IPS-NIHi7 (cell line): ENCODE measurements around the gene DNAH8.
"Not testable (repeated sequence)": the region's sequence is repeated elsewhere in the genome, so short reads cannot be mapped to it uniquely, and the experiment has no call there.

Source experiments
- DNase-seq: peaks from one replicate; pipeline ENCODE4 v3.0.0; 2012; ENCODE audit warnings: mixed read lengths; ENCODE audit errors: extremely low spot score

Gene DNAH8

DNA sequence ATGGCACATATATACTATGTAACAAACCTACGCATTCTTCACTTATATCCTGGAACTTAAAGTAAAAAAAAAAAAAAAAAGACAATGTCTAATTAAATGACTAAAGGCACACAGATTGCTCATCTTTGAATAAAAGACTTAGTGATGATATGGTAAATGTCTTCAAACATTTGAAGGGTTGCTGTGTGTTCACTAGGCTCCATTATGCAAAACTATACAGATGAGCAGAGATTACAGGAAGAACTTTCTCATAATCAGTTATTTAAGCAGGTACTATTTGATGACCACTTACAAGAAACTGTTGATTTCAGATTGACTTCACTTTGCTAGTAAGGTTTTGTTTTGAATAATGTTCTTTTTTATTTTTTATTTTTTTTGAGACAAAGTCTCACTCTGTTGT lies 34.4 kb downstream of the DNAH8 start:
- DNase-seq, result no peak

DNA sequence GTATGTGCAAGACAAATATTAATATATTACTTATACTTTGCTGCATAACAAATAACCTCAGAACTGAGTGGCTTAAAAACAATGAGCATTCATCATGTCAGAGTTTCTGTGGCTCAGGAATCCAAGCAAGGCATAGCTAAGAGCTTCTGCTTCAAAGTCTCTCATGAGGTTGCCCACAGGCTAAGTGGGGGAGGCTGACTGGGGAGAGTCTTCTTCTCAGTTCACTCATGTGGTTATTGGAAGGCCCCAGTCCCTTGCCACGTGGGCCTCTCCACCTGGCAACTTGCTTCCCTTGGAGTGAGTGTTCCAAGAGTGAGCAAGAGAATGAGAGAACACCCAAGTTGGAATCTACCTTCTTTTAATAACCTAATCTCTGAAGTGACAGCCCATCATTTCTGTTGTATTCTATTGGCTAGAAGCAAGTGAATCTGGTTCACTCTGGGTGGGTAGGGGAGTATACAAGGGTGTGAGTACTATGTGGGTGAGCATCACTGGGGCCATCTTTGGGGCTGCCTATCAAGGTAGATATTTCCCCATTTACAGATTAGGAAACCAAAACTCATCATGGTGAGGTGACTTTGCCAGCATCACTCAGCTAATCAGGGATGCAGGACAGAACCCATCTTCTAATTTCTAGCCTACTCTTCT lies 36.0 kb downstream of the DNAH8 start:
- no peak for DNase-seq

DNA sequence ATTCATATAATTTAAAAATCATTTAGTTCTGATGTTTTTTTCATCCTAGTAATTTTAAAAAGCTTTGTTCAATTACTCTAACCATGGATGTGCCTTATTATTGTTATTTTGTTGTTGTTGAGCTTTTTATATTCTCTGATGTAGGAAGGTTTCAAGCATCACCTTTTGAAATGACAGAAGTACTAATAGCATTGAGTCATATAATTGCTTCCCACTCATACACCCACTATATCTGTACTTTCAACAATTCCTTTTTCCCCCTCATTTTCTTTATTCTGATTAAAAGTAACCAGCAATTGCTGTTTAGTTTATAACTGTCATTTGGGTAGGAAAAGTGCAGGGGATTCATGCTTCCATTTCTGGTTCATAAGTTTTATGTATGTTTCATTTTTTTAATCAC lies 38.6 kb downstream of the DNAH8 start:
- no peak for DNase-seq

DNA sequence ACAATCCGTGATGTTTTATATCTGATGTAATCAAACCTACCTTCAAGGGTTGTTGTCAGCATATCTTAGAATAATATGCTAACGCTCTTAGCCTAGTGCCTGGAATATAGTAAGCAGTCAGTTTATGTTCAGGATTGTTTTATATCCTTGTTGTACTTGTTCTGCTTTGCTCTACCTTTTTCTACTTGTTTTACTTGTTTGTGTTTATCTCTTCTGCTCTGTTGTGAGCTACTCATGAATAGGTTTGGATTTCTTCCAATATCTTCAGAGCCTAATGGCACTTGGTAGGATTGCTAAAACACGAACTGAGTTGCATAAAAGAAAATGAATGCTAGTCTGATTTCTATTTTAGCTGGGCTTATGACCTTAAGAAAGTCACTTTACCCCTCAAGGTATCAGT lies 40.1 kb downstream of the DNAH8 start:
- no peak for DNase-seq

DNA sequence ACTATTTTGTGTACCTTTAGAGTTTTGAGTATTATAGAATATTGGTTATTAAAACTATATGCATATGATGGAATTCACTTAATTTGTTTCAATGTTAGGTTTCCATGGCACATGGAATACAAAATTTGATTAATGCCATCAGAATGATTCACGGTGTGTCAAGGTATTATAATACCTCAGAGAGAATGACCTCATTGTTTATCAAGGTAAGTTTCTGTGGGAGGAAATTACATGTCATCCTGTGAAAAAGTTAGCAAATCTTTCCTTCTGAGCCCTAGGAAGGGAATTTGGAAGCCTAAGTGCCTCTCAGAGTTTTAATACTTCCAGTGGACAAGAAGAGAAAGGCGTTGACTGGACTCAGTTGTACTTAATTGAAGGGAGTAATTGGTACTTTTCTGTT lies 40.8 kb downstream of the DNAH8 start:
- no peak for DNase-seq

DNA sequence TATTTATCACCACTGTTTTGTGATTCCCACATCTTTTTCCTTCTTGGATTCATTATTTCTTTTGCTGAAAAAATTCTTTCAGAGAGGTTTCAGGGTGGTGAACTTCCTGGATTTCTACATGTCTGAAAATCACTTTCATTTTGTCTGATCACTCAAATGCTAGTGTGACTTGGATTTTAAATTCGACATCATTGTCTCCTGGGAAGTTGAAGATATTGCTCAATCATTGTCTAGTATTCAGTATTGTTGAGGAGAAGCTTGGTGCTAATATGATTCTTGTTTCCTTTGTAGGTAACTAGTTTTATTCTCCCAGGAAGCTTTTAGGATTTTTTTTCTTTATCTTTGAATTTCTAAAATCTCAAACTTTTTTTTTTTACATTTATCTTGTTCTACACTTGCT lies 45.0 kb downstream of the DNAH8 start:
- DNase-seq, result no peak

DNA sequence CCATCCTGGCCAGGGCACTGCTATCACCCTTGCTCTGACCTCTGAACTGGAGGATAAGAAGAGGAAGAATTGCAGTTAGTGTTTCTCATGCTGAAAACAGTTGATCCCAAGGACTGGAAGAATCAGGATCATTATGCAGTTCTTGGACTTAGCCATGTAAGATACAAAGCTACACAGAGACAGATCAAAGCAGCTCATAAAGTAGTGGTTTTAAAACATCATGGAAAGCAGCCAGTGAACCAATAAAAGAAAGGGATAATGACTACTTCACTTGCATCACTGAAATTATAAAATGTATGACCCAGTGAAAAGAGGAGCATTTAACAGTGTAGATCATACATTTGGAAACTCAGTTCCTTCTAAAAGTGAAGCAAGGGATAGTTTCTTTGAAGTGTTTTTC lies 47.7 kb downstream of the DNAH8 start:
- DNase-seq, result no peak

DNA sequence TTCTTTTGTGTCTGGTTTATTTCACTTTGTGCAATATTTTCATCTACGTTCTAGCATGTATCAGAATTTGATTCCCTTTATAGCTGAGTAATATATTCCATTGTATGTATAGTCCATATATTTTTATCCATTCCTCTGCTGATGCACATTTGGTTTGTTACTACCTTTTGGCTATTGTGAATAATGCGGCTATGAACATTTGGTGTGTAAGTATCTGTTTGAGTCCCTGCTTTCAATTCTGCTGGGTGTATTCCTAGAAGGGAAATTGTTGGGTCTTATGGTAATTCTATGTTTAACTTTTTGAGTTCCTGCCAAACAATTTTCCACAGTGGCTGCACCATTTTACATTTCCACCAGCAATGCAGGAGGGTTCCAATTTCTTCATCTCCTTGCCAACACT lies 52.4 kb downstream of the DNAH8 start:
- DNase-seq, result no peak

DNA sequence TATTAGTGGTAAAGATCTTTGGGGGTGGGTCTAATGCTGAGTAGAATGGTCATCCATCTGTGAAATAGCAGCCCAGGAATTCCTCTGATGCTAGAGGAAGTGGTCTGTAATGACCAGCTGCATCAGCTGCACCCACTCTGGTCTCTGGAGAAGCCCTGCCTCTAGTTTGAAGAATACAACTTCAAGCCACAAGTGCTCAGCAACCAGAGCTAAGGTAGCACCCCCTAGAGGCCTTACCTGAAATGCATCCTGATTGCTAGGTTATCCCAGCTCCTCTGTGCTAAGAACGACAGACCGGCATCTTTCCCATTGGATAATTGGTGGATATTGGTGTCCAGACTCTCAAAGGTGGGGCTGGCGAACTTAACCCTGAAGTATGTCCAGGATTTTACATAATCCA lies 58.2 kb downstream of the DNAH8 start:
- peak; percentile 75 for DNase-seq

DNA sequence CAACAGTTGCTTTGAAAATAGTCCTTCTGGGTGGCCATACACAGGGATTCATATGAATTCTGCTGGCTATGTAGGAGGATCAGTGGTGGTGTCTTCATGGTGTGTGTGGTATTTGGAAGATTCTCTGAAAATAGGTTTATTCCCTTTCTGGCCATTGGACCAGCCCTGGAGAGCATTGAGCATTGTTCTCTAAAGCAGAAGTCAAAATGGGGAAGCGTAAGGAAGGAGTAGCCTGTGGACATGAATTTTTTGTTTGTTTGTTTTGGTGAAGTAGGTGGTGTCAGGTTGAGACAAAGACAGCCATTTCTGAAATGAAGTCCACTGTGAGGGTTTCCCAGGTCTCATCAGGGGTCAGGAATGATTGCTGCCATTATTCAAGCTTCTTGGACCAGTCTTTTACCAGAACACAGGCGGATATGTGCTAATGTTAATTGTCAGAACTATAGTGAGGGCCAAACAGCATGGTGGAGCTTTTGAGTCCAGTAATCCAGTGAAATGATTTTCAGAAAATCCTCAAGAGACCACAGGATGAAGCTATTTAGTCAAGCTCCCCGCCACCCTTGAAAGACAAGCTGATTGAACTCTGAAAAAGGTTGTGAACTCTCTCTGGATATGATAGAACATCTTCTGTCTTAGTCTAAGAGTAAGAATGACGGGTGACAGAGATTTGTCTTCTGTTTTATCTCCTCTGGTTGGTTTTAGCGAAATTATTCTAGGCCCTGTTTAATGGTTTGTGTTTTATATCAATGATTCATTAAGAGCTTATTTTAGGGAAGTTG lies 60.0 kb downstream of the DNAH8 start:
- DNase-seq, result no peak

DNA sequence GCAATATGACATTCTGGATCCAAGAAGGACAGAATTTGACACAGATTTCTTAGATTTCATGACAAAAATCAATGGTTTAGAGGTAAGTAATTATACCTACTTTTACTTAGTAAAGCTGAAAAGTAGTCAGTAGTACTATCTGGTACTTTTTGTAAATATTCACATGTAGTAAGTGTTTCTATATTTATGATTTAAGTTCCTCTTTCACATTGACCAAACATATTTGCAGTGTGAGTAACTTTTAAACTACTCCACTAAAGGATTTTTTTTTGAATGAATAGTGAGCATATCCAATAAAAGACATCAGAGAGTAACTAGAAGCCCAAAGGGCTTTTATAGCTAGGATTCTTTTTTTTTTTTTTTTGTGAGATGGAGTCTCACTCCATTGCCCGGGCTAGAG lies 60.8 kb downstream of the DNAH8 start:
- DNase-seq, result no peak

DNA sequence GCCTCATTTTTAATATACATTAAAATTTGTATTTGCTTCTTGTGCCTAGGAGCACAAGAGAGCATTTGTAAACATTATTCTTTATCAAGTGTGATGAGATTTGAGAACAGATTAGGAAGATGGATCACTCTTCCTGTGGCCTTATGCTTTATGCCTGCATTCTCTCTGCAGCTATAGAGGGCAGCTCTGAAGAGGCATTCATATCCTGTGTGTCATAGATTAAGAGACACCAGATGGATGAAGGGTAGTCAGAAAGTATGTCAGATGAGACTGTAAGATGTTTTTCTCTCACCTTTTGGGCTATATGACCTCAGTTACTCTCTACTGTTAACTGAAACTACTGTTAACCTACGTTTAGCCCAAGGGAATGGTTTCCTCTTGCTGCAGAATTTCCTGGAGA lies 61.4 kb downstream of the DNAH8 start:
- DNase-seq, result no peak

DNA sequence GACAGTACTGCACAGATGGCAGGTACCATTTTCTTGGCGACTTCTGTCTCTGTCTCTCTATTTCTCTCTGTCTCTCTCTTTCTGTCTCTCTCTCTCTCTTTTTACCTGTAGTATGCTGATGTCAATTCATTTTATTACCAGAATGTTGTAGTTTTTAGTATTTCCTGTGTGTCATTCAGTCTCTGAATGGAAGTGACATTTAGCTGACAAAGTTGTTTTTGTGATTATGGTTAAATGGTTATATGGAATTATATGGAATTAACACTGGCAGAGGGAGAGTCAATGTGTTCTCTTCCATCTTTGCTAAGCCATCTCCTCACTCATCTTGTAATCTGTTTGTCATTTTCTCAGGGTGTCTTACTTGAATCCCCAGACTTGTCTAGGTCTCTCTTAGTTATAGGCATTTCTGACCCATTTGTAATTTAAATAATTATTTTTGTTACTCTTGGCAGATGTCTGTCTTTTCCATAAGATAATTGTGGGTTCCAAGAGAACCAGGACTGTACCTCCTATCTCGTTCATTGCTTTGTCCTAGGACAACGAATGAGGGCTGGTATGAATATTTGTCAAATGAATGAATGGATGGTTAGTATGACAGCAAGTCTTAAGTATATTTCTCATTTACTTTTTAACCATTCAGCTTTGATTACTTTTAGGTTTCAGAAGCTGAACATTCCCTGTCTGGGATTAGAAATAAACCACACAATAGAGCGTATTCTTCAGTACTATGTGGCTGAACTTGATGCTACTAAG lies 64.4 kb downstream of the DNAH8 start:
- no peak for DNase-seq

DNA sequence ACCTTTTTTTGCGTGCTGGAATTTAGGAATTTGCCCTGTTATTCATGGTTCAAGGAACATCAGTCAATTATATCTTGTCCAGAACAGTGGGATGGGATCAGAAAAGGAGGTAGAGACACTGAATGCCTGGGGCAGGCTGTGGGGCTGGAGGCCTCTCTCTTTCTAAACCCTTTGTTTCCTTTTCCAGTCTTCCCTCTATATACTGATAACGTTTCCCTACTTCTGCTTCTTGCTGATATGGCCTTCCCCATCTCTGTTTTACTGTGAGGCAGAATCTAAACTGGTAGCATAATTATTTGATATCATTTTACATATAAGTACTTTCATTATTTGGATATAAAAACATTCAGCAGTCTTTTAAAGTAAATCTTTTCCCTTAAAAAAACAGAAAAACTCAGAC lies 67.5 kb downstream of the DNAH8 start:
- no peak for DNase-seq

DNA sequence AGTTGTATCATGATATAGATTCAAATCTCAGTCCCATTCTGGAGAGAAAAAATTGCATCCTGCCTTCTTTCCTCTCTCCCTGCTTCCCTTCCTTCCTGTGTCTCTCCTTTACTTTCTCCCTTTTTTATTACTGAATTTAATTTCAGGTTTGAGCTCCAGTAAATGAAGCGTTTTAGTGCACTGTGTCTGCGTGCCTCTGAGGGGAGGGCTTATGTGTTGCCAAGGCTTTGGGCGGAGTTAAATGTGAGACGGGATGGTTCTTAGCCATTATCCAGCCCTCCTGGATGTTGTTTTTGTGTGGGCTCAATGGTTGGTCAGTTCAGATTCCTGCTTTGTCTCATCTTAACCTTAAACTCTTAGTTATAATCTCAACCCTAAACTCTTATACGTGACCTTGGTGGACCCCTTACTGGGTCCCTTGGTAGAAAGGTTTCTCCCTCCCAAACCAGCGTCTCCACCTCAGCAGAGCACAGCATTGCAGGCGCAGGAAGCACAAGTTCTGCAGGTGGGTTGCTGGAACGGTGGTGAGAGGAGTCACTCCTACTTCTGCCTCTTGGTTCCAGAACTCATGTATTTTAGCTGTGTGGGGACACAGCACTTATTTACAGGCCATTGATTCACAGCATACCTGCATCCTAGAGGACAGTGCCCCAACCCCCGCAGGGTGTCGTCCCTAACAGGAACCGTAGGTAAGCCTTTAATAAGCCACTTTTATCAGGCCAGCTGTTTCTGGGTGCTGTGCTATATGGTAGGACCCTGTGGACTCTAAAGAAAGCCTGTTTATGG lies 68.5 kb downstream of the DNAH8 start:
- peak; percentile 38 for DNase-seq

DNA sequence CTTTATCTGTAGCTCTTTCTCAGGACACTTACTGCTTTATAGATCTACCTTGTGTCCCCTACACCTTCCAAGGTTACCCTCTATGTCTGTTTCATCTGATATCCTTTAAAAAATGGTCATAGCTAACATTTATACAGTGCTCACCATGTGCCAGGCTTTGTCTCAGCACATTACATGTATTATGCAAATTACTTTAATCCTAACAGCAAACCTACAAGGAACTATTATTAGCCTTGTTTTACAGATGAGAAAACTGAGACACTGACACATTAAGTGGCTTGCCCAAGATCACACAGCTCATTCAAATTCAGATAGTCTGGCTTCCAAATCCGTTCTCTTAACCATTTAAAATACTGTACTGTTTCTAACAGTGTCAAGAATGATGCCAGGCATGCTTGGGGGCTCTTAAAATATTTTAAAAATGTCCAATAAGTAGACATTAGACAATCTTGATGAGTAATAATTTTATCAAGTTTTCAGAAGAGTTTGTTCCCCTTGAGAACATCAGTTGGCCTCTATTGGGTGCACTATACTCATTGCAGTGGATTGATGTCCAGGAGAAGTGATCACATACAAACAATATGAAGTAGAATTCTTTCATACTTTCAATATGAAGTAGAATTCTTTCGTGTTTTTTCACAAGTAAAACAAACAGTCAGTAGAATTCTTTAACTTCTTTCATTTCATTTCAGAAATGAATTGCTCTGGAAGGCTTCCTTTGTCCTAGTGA lies 69.6 kb downstream of the DNAH8 start:
- DNase-seq, result no peak

DNA sequence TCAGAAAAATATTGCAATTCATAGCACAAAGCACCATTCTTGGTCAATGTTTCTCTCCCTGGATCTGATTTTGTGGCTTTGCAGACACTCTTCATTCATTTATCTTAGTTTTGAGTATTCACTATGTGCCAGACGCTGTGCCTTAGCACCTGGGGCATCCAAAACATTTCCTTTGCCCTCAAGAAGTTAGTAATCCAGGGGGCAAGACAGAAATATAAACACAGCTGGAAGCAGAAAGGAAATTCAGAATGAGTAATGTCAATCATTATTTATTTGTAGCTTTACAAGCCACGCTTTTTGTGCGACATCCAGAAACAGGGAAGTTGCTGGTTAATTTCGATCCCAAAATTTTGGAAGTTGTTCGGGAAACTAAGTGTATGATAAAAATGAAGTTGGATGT lies 71.4 kb downstream of the DNAH8 start:
- no peak for DNase-seq

DNA sequence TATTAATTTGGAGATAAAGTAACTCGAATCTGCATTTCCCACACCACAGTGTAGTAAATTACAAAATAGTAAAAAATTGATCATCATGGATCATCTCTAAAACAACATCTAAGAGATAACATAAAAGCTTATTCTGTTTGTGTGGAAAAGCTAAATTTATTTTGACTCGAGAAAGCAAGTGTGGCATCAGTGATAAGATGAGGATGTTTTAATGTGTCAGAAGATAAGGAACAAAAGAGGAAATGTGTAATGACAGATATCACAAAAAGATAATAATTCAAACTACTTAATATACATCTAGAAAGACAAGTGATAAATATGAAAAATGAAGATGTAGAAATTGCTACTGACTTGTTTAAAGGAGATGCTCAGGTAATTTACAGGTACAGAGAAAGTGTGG lies 74.1 kb downstream of the DNAH8 start:
- no peak for DNase-seq

DNA sequence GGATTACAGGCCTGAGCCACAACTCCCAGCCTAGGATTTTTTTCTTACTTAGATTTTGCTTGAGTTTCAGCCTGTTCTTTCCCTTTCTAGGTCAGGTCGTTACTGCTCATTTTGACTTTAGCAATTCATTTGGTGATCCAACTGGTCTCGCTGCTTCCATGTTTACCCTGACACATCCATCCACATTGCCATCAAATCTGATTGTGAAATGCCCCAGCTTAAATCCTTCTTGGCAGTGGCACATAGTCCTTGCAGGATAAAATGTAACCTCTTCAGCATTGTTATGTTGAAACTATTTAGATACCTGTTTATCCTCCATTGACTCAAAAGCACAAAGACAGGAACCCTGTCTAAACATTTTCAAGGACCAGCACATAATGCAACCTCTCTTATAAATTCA lies 77.2 kb downstream of the DNAH8 start:
- no peak for DNase-seq

DNA sequence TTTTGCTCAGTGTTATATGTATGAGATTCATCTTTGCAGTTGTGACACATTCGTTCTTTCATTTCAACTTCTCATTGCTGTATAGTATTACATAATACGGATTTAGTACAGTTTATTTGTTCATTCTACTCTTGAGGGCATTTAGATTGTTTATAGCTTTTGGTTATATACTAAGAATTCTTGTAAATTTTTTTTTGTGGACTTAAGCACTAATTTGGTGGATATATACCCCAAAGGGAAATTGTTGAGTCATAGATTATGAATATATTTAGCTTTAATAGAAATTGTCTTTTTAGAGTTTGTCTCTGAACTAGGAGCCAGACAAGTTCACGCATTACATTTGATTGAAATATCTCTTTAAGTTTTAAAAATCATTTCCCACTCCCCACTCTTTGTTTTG lies 79.6 kb downstream of the DNAH8 start:
- no peak for DNase-seq

DNA sequence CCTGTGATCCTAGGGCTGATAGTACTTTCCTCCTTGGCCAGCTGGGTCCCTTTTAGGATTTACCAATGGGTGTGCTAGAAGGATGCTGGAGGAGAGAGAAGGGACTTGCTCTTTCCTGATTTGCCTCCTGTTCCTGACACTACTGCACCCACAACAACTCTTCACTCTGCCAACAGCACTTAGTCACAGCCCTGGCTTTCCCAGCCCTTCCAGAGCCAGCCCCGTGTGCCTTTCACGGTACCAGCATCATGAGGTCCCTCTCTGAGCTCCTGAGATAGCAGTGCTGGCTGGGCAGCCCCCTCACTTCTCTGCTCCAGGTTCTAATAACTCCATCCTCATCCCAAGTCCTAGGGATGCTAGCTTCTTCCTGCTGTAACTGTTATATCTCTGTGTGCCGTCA lies 80.9 kb downstream of the DNAH8 start:
- no peak for DNase-seq

DNA sequence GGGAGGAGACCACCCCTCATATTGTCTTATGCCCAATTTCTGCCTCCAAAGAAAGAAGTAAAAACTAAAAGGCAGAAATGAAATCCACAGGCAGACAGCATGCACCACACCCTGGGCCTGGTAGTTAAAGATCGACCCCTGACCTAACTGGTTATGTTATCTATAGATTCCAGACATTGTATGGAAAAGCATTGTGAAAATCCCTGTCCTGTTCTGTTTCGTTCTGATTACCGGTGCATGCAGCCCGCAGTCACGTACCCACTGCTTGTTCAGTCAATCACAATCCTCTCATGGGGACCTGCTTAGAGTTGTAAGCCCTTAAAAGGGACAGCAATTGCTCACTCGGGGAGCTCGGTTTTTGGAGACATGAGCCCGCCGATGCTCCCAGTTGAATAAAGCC lies 81.3 kb downstream of the DNAH8 start:
- not testable (repeated sequence) for DNase-seq
